ENCODE results near the gene DENND1A. TPM values are rescaled to one million over a fixed set of nuclear protein-coding genes. Genes with fewer than 3 reads are reported as not detected.
"Not testable (repeated sequence)": the region's sequence is repeated elsewhere in the genome, so short reads cannot be mapped to it uniquely, and the experiment has no call there.

DENND1A gene
- total and polyA plus RNA-seq, 7 donors = 12.8 to 33.2 (median 19.2) TPM

DNA sequence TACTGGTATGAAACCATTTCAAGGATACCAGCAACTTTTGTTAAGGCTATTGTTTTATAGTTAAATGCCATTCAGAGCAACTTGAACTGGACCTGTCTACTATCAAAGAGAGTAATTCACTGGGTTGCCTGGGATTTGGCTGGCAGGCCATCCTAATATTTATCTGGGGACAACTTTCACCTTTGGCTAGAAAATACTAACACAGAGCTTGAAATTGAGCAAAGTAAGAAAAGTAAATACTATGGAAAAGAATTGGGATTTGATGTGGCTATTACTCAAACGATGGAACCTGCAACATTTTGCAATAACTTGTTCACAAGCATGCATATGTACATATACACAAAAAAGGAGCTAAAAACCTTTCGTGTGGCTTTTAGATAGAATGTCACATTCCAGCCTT is 191.3 kb downstream of the DENND1A start:
- intact Hi-C loops (cut with DNase I) = no loop called here
- no peaks in the 10 kb centered on the region for H3K27me3 ChIP-seq

DNA sequence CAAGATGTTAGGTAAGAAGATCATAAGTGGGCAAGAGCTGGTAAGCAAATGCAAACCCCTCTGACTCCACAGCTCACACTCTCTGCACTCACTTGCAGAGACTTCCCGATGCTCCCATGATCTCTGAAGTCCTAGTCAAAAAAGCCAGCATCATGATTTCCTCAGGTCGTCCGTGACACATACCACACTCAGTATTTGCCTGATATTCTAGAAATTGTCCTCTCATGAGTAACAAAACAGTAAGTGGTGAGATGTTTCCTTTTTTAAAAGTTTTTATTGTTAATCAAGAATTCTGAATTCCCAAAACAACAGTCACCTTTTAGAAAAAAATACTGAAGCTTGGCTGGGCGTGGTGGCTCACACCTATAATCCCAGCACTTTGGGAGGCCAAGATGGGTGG is 194.6 kb downstream of the DENND1A start:
- H3K4me1 ChIP-seq = no peaks in the 10 kb centered on the region
- H3K9me3 ChIP-seq = no peaks in the 10 kb centered on the region
- intact Hi-C loops (cut with DNase I) = no loop called here
- no peak for DNase-seq
- no peak overlapping the region for H3K4me3 ChIP-seq
- 95 to 97% methylated on average over 4 of the region's 4 CpGs for WGBS, 2 donors
- no peak overlapping the region for H3K27ac ChIP-seq
- no peak for TF ChIP-seq POLR2AphosphoS5 (IDR thresholded peaks at IDR 0.05)
- TF ChIP-seq, protein P1, sequence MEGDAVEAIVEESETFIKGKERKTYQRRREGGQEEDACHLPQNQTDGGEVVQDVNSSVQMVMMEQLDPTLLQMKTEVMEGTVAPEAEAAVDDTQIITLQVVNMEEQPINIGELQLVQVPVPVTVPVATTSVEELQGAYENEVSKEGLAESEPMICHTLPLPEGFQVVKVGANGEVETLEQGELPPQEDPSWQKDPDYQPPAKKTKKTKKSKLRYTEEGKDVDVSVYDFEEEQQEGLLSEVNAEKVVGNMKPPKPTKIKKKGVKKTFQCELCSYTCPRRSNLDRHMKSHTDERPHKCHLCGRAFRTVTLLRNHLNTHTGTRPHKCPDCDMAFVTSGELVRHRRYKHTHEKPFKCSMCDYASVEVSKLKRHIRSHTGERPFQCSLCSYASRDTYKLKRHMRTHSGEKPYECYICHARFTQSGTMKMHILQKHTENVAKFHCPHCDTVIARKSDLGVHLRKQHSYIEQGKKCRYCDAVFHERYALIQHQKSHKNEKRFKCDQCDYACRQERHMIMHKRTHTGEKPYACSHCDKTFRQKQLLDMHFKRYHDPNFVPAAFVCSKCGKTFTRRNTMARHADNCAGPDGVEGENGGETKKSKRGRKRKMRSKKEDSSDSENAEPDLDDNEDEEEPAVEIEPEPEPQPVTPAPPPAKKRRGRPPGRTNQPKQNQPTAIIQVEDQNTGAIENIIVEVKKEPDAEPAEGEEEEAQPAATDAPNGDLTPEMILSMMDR (IDR thresholded peaks at IDR 0.05) = no peak
- no peak for TF ChIP-seq POLR2A (IDR thresholded peaks at IDR 0.05)
- no peak for TF ChIP-seq EP300 (IDR thresholded peaks at IDR 0.05)
- H3K36me3 ChIP-seq = no peaks in the 10 kb centered on the region
- H3K27me3 ChIP-seq = no peaks in the 10 kb centered on the region

More for the DNA sequence above, 191.3 kb downstream of the DENND1A start:
- Histone ChIP-seq H3K4me1 (peaks cover 0 to 25% (median 22%) of the 10 kb centered on the region in 4 donors), H3K4me3 (no peak overlapping the region), H3K27ac (no peak overlapping the region), H3K9me3 (no peaks in the 10 kb centered on the region), H3K36me3 (no peaks in the 10 kb centered on the region)
- 92 to 98% methylated on average over 2 of the region's 2 CpGs for WGBS, 2 donors
- TF ChIP-seq, protein P1 (IDR thresholded peaks at IDR 0.05) = no peak
- TF ChIP-seq POLR2A (IDR thresholded peaks at IDR 0.05) = no peak
- no peak for TF ChIP-seq POLR2AphosphoS5 (IDR thresholded peaks at IDR 0.05)
- TF ChIP-seq EP300 (IDR thresholded peaks at IDR 0.05) = no peak
- no peak for DNase-seq

DNA sequence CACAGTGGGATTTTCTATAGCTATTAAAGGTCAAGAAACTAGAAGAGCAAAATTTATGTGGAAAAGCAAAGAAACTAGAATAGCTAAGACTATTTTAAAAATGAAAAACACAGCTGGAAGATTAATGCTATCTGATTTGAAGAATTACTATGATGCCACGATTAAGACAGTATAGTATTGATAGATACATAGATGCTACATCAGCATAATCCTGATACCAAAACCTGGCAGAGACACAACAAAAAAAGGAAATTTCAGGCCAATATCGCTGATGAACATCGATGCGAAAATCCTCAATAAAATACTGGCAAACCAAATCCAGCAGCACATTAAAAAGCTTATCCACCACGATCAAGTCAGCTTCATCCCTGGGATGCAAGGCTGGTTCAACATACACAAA is 201.4 kb downstream of the DENND1A start:
- H3K36me3 ChIP-seq; H3K4me3 ChIP-seq; DNase-seq; H3K9me3 ChIP-seq; intact Hi-C loops (cut with DNase I); H3K27me3 ChIP-seq; H3K27ac ChIP-seq: not testable (repeated sequence)
- 94 to 96% methylated on average over 5 of the region's 5 CpGs for WGBS, 2 donors
- peaks cover 0 to 16% (median 13%) of the 10 kb centered on the region in 4 donors for H3K4me1 ChIP-seq

DNA sequence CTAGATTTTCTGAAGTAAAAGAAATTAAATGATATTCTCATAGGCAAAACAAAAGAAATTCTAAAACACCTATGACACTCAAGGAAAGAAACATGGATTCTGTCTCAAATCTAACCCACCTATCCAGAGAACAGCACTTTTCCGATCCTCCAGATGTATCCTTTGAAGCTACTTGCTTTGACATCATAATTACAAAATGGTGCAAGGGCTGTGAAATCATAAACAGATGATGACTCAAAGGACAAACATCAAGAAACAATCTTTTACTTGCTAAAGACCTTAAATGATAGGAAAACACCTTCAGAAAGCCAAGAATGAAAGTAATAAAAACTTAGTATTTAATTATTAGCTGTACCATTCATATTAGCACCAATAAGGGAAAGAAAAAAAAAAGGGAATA is 202.6 kb downstream of the DENND1A start:
- 95 to 97% methylated on average over 1 of the region's 1 CpG for WGBS, 2 donors
- intact Hi-C loops (cut with DNase I) = no loop called here
- TF ChIP-seq POLR2AphosphoS5 (IDR thresholded peaks at IDR 0.05) (no peak), POLR2A (IDR thresholded peaks at IDR 0.05) (no peak), EP300 (IDR thresholded peaks at IDR 0.05) (no peak)
- TF ChIP-seq, protein P1 (IDR thresholded peaks at IDR 0.05) = no peak

DNA sequence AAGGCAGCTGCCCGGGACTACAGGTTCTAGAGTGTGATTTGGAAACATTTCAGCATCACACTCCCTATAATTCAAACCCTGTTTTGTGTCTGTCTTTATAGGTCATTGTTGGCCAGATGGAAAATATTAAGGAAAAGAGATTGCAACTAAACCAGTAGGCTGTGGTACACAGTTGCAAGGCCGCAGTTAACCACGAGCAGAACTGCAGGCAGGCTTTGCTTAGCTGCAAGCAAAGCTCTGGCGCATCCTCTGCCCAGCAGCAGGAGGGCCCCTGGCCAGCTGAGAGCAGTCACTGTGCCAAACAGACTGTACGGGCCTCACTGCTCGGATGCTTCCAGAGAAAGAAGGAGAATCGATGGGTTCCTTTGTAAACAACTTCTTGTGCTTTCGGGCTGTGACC is 204.5 kb downstream of the DENND1A start:
- Histone ChIP-seq H3K4me3 (no peak overlapping the region), H3K36me3 (no peaks in the 10 kb centered on the region), H3K27me3 (no peaks in the 10 kb centered on the region), H3K27ac (peak overlapping the region in 2 of 4 donors; percentile 1 to 5), H3K4me1 (peaks cover 0 to 16% (median 13%) of the 10 kb centered on the region in 4 donors), H3K9me3 (no peaks in the 10 kb centered on the region)
- peak; percentile 73 for DNase-seq
- intact Hi-C loops (cut with DNase I) = loop anchor here (2.0 kb wide), 1 partner anchor 315 kb away; no protein-coding TSS in a partner anchor
- WGBS, 2 donors = 89 to 91% methylated on average over 8 of the region's 8 CpGs
- no peak for TF ChIP-seq EP300 (IDR thresholded peaks at IDR 0.05)

More for the DNA sequence above, 202.6 kb downstream of the DENND1A start:
- H3K9me3 ChIP-seq = no peaks in the 10 kb centered on the region
- DNase-seq = no peak
- H3K27ac ChIP-seq = no peak overlapping the region
- no peak overlapping the region for H3K4me3 ChIP-seq
- H3K36me3 ChIP-seq = no peaks in the 10 kb centered on the region
- H3K27me3 ChIP-seq = no peaks in the 10 kb centered on the region
- peaks cover 0 to 16% (median 13%) of the 10 kb centered on the region in 4 donors for H3K4me1 ChIP-seq

DNA sequence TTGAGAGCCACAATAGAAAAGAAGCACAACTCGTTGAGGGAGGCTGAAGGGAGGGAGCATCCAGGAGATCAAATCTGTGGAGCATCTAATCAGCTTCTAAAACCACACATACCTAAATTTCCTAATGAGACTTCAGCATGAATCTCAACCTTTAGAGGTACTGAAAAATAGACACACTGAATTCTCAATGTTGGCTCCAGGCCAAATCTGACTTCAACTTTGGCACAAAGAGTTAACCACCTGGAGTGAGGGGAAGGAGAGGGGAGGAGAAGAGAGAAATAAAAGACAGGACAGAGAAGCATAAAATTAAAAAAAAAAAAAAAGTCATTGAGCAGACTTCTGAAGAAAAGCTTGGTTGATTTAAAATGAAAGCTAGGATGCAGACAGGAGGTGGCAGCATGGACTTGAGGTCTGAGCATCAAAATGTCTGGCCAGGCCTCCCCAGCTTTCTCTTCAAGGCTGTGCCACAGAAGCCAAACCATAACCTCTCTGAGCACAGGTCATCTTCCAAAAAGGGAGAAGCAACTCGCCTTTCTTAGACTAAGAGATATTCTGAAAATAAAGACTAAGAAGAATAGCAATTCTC is 205.6 kb downstream of the DENND1A start:
- H3K27me3 ChIP-seq = no peaks in the 10 kb centered on the region
- WGBS, 2 donors = 95 to 96% methylated on average over 2 of the region's 2 CpGs
- TF ChIP-seq POLR2A (IDR thresholded peaks at IDR 0.05) = no peak
- TF ChIP-seq, protein P1 (IDR thresholded peaks at IDR 0.05) = peak in 1 of 4 experiments; percentile 19
- no peak for TF ChIP-seq EP300 (IDR thresholded peaks at IDR 0.05)
- TF ChIP-seq POLR2AphosphoS5 (IDR thresholded peaks at IDR 0.05) = no peak
- H3K36me3 ChIP-seq = no peaks in the 10 kb centered on the region
- no peak overlapping the region for H3K4me3 ChIP-seq
- intact Hi-C loops (cut with DNase I) = loop anchor here (2.0 kb wide), 1 partner anchor 316 kb away; no protein-coding TSS in a partner anchor
- H3K4me1 ChIP-seq = peaks cover 0 to 16% (median 13%) of the 10 kb centered on the region in 4 donors
- DNase-seq = no peak
- H3K9me3 ChIP-seq = no peaks in the 10 kb centered on the region
- H3K27ac ChIP-seq = no peak overlapping the region
